GM19395 (cell line): Measurements from ENCODE around the gene TGOLN2.
"Not testable (repeated sequence)": the region's sequence is repeated elsewhere in the genome, so short reads cannot be mapped to it uniquely, and the experiment has no call there.

Experiments used
- ATAC-seq: cut with Tn5 transposase; IDR thresholded peaks from one replicate; pipeline ENCODE4 v1.9.1; 2021; ENCODE audit warnings: mild to moderate bottlenecking, moderate library complexity; ENCODE audit not compliant: unreplicated experiment

The TGOLN2 gene

DNA sequence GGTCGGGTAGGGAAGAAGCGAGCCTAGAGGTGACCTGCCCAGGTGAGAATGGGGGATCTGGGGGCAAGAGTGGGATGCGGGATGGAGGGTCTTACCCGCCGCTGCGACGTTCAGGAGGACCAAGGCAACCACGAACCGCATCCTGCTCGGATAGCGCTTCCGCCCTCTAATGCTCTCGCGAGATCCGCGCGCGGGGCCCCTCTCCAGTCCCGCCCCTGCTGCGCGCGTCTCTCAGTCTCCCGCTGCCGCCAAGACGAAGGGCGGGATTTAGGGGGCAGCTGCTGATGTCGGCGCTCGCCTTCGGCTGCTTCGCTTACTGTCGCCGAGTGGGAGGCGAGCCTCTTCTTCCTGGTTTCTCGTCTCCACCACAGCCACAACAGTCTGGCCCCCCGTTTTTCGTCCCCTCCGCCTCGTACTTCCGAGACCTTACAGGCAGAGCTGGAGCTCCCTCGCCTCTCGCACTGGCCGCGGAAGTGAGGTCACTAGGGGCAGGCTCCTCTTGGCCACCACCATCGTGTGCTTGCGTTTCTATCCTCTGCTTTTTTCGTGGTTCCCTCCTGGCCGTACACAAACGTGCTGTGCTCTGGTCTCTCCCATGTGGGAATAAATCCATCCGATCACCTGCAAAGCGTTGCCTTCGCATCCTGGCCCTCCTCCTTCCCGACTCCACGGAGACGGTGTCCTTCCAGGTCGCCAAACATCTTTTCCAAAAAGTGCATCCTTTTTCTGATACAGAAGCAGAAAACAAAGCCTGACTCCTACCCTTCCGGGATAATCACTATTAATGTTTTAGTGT is at the start of gene TGOLN2:
TGOLN2 (minus strand) TSS at position 168 of the 796 bp plus-strand sequence; CDS start at position 141, 27 bp downstream.
- ATAC-seq: peak; percentile 86

DNA sequence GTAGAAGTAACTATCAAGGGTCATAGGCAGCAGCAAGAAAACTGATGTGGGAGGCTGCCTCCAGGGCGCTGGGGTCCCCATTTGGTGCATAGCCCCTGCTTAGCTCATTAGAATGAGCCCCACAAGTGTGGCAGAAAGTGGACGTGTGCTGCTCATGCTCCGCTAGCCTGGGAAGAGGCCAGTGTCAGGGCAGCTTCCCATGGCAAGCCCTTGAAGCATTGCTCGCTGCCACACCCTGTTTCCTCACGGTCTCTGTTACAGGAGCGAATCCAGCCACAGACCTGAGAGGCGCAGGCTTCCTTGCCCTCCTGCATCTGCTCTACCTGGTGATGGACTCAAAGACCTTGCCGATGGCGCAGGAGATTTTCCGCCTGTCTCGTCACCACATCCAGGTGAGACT is 49.3 kb upstream of the TGOLN2 start:
- no peak for ATAC-seq

DNA sequence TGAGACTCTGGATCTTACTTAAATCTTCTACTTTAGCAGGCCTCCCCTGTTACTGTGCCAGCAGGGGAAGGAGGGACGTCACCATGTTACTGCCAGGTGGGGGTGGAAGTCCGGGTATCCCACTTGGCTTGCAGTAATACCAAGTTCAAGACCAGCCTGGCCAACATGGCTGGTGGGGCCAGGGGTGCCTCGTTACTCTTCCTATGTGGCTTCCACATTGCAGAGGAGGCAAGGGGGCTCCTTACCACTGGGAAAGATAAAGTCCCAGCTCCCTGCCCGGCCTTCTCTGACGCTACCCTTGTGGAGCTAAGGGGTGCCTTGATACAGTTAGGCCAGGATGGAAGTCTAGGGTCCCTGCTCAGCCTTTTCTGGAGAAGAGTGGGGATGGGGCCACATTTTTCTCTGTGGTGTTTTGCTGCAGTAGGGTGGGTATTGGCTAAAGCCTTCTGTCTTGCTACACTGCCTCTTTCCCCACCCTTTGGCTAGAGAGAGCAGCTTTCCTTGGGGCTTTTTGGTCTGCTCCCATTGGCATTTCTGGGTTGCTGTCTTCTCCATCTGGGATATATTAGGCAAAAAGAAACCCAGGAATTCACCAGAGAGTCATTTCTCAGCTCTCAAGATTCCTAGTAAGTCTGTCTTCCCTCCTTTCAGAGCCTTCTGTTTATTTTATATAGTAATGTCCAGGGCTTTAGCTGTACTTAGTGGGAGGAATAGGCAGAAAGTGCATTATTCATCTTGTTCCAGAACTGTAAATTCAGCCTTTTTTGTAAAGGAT is 48.7 kb upstream of the TGOLN2 start:
- ATAC-seq: no peak

DNA sequence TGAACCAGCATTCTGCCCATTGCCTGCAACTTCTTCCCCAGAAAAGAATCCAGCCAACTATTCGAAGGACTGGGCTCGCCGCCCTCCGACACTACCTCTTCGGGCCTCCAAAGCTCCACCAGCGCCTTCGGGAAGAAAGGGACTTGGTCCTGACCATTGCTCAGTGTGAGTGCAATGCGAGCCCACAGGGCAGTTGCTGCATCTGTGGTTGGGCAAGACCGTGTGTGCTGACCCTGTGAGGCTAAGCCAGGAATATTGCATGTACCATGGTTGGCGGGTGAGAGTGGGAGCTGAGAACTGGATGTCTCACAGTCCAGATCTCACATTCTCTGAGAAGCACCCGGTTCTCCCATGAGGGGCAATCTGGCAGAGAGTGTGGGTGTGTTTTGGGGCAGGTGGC is 43.3 kb upstream of the TGOLN2 start:
- no peak for ATAC-seq

DNA sequence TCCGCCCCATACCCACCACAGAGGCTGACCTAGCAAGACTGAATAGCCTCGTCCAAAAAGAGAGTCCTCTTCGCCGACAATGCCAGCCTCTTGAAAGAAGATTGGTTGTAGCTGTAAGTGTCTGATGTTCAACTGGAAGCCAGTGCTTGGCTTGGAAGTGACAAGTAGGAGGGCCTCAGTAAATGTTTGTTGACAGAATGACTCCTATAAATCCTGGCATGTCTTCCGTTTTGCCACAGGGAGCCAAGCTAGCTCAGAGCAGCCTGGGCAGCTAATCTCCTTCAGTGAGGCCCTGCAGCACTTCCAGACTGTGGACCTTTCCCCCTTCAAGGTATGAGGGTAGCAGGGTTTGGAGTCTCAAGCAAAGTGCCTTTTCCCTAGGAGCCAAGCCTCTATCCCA is 41.7 kb upstream of the TGOLN2 start:
- ATAC-seq: no peak

DNA sequence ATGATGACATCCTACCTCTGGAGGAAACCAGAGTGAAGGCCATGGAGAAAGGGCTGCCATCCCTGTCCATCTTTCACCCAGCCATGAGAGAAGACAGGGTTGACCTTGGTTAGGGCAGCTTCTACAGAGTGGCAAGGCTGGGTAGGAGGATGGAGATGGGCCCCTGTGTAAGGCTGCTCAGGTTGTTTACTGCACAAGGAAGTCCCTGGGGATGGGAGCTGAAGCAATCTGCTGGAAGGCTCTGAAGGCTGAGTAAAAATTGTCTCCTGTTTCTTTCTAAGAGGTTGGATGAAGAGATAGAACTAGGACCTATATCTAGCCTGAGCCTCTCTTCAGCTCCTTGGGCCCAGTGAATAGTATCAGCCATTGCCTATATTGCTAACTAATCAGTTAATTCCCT is 41.1 kb upstream of the TGOLN2 start:
- no peak for ATAC-seq

DNA sequence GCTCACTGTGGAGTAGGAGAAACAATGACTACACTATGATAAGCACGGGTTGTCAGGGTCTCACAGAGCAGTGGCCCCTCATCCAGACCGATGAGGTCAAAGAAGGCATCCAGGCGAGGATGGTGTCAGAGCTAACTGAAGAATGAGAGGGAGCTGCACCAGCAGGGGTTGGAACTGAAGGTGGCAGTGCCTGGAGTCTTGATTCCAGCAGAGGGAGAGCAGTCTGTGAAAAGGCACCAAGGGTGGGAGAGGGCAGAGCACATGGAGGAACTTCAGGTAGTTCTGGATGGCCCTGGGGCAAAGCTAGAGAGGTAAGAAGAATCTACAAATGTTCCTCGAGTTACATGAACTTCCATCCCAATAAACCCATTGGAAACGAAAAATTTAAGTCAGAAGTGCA is 39.4 kb upstream of the TGOLN2 start:
- no peak for ATAC-seq

DNA sequence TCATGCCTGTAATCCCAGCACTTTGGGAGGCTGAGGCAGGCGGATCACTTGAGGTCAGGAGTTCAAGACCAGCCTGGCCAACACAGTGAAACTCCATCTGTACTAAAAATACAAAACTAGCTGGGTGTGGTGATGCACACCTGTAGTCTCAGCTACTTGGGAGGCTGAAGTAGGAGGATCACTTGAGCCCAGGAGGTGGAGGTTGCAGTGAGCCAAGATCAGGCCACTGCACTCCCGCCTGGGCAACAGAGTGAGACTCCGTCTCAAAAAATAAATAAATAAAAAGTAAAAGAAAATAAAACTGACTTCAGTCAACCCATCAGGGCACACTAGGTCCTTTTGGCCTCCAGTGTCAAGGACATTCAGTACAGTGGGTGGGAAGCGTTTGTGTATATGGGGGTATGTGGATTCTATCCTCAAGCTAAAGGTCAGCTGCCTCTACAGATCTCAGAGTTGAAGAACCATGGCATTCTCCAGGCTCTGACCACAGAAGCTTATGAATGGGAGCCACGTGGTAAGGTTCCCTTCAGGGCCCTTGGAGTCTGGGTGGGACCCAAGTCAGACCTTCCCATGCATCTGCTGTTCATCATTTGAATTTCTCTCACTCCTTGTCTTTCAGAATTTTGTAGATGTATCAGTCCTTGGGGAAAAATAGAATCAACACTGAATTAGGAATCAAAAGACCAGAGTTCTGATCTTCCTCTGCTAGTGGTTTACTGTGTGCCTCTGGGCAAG is 35.0 kb upstream of the TGOLN2 start:
- not testable (repeated sequence) for ATAC-seq

DNA sequence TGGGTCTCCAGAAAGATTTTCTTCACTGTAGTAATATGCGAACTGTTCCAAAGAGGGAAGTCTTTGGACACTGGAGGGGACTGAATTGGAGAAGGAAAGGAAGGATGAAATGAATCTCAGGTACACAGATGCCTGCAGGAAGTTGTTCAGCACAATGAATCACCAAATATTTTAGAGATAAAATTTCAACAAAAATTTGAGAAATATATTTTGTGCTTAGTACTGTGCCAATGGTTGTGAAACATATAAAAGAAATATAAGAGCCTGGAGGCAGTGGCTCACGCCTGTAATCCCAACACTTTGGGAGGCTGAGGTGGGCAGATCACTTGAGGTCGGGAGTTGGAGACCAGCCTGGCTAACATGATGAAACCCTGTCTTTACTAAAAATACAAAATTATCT is 29.9 kb upstream of the TGOLN2 start:
- ATAC-seq: no peak

DNA sequence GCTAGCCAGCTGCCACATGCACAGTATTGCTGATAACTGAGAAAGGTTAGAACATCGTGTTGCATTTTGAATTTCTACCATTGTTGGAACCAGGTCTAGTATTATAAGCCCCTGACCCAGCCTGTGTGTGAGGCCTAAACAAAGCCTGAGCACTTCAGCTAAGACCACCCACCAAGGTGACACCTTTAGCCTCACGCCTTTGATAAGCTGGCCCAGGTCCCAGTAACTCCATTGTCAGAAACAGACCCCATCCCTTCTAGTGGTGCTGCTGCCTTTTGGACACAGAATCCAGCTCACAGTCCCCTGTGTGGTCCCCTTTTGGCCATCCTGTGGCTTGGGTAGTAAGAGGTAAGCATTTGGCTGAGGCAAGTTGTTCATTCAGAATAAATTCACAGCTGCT is 28.4 kb upstream of the TGOLN2 start:
- no peak for ATAC-seq

DNA sequence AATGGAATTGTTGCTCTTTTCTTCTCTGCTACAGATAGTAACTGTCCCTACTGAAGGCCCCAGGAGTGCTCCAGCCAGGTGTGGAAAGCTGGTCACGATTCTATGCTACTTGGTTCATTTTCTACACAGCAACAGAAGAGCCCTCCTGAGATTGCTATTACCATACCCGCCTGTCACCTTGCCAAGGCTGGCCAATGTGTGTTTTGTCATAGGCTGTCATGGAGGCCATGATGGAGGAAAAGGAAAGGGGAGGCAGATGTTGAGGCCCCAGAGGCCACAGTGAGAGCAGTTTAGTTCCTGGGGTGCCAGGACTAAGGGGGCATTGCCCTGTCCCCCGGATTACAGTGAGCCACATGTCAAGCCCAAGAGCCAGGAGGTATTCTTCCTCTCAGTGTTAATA is 27.7 kb upstream of the TGOLN2 start:
- no peak for ATAC-seq

DNA sequence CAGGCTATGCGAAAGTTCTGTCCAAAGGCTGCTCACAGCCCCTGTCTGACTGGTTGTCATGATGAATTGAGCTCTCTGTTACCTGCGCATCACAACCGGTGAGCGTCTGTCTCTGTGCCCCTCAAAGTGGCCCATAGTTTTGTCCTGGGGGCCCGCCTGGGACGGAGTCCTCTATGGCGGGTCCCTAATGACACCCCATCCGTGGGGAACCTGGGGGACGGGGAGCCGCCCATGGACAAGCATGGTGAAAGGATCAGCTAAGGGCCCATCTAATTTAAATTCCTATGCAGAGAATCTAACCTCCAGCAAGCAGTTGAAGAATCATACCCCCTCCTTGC is 27.3 kb upstream of the TGOLN2 start:
- ATAC-seq: peak; percentile 20

DNA sequence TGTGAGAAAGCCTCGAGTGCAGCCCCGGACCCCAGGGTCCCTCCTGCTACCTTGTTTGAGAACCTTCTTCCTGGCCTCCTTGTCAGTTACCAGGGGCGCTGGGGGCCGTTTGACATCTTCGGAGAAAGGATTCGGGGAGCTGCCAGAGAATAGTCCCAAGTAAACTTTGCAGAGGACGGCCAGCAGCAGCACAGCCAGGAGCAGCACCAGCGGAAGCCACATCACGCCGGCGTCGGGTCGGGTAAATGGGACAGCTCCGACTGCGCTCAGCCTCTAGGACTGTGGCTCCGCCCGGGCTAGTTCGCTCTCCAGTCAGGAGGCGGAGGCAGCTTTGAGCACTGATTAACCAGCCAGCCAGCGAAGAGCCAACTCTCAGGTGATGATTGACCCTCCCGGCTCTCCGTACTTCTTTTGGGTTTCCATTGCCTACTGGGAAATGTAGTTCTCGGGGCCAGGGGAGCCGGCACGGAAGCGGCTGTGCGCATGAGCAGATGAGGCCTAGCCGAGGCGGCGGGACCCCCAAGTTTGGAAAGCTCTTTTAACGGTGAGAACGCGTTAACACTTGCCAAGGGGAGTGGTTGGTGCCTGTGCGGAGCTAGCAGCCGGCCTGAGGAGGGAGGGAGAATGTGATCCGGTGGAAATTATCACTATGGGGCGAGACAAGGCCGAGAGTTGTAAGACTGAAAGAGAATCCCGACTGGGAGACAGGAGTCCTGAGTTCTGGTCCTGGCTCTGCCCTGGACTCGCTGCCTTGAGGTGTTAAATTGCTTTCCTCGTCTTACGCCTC is 26.7 kb upstream of the TGOLN2 start, which contains the start of the genes ELMOD3 and RETSAT:
ELMOD3 (plus strand) TSS at position 484 of the 787 bp plus-strand sequence. CDS start 2,430 bp downstream, outside the sequence.
RETSAT (minus strand) TSS at position 243 of the 787 bp plus-strand sequence; CDS start at position 222, 21 bp downstream.
- ATAC-seq: peak; percentile 97

DNA sequence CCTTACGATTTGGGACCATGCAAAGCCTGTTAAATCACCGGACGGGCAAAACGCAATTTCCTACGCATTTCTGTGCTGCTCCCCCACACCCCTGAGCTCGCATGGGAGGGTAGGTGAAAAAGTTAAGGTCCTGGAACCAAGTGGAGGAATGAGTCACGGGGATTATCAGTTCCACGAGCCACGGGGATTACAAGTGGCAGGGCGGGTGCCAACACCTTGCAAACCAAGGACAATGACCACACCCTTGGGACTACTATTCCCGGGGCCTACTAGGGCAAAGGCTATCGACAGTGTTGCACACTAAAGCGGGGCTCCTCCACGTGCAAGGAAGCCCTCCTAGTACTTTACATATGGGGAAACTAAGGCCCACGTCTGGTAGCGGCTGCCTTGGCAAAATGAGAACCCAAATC is 26.1 kb upstream of the TGOLN2 start:
- no peak for ATAC-seq

DNA sequence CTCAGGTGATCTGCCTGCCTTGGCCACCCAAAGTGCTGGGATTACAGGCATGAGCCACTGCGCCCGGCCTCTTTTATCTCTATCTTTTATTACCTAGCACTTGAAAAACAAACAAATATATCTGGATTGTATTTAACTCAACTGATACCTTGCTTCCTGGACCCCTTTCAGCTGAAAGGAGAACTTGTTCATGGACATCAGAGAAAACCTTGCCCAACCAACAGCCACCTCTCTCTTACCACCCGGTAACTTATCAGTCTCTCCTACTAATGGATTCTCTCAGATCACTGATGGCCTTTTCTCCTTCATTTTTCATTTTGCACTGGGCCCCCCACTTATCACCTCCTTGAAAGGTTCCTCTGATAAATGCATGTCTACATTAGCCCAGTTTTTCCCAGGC is 19.8 kb upstream of the TGOLN2 start:
- ATAC-seq: no peak

DNA sequence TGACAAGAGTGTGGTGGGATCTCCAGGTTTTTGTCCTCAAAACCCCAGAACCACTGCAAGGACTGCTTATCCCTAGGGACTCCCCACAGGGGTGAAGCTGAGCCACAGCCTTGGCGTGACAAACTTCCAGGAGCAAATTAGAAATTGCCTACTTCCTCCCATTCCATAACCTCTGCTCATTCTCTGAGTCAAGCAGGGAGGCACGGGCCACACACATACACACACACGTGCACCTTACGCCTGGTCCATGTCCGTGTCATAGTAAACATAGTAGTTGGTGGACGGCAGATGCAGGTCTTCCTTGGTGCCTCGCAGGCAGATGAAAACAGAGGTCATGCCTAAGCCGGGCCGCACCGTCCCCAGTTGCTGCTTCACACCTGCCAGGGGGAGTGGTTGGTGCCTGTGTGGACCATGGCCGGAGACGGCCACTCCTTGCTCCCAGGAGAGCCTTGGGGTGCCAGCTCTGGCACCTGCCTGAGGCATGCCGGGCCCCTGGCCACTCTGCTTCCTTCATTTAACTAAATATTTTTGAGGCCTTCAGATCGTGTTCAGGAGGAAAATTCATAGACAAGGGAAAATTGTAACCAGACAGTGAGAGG is 16.7 kb upstream of the TGOLN2 start:
- ATAC-seq: no peak

DNA sequence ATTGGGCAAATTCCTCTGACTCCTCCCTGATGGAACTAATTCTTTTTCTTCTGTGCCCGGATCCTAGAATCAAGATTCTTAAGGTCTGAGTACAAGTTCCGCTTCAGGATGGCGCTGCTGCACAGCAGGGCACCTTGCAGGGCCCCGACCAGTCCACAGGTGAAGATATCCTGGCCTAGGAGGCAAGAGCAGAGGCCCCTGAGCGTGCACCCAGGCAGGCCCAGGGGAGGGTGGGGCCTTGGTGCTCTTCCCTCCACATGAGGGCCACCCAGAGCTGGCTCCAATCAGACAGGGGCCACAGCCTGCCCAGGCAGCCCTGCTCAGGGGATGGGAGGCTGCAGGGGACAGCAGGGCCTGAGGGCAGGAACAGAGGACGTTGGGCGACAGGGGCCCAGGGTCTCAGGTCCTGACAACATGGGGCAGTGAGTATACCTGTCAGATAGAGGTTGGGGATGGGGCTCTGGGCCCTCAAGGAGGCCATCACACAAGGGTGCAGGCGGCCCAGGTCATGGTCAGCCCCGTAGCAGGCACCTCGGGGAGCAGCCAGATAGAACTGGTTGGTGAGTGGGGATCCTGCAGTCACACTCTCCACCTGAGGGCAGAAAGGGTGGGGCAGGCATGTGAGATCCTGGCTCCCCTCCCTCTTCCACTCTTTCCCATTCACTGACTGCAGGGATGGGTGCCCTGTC is 15.6 kb upstream of the TGOLN2 start:
- ATAC-seq: not testable (repeated sequence)

DNA sequence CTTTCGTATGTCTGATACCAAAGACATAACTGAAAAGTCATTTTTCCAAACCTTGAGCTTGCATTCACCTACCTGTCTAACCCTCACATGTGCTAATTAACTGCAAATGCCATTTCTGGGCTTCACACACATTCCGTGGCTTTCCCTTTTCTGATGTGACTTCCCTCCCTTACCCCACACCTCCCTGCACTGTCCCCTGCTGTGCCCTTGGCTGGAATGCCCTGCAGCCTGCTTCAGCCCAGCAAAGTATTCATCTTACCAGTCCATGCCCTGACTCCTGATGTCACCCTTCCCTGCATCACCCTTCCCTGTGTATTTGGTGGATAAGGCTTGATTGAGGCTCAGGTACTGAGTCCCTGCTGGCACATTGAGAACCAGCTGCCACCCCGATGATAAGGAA is 14.4 kb upstream of the TGOLN2 start:
- ATAC-seq: no peak

DNA sequence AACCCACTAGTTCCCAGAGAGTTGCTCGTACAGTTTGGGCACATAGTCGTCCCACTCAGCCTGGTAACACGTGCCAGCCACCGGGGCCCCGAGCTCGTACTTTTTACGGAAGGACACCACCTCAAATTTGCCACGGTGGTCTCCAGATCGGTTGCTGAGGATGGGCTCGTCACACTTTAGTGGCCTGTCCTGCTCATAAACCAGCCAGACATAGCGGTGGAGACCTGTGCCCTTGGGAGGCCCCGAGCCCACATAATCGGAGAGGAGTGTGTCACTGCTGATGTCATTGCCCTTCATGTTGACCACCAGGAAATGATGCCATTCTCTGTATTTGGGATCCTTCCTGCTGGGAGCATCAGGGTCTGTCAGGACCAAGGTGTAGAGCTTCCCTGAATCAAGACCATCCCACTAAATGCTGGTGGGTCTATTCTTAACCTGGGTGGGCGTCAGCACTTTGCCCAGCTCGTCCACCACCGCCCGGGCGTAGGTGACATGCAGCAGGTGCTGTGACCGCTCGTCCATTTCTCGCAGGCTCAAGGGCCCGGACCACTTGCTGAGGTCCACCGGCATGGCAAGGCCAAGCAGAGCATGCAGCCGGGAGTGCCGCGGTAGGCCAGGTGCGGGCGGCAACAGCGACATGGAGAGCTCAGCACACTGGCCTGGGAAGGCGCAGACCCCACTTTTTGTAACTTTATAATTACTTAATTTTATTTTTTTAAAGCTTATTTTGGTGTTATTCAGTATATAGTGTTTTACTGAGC is 13.7 kb upstream of the TGOLN2 start:
- no peak for ATAC-seq
